ENCODE measurements around the gene CHI3L1.

Gene CHI3L1

DNA sequence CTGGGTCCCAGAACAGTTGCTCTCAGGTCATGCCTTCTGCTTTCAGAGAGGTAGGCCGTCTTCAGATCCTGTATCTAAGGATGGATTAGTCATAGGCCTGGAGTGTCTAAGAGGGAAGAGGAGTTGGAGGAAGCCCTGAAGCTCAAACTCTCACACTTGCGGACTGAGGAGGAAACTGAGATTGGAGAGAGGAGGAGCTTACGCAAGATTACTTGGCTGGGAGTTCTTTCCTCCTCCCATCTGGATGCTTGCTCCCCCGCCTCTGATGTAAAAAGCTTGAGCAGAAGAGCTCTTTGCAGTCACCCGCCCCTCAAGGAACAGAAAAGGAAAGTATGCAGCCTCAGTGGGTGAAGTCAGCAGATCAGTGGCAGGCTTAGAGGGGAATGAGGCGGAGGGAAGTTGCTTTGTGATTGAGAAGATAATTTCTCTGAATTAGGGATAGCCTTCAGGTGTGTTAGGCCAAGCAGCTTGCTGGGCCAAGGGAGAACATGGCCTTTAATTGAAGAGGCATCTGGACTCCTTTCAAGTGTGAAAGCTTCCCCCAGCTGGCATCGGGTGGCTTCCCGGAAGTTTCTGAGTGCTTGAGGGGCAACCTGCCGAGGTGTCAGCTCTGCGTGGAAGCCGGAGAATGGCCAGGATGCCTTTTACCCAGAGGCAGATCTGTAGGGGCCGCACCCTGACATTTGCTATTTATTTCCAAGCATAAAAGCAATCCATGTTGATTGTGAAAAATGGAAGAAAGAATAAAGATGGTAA lies 52.4 kb downstream of the CHI3L1 start:
- DNase-seq (ENCODE audit: low read depth) = no peak

DNA sequence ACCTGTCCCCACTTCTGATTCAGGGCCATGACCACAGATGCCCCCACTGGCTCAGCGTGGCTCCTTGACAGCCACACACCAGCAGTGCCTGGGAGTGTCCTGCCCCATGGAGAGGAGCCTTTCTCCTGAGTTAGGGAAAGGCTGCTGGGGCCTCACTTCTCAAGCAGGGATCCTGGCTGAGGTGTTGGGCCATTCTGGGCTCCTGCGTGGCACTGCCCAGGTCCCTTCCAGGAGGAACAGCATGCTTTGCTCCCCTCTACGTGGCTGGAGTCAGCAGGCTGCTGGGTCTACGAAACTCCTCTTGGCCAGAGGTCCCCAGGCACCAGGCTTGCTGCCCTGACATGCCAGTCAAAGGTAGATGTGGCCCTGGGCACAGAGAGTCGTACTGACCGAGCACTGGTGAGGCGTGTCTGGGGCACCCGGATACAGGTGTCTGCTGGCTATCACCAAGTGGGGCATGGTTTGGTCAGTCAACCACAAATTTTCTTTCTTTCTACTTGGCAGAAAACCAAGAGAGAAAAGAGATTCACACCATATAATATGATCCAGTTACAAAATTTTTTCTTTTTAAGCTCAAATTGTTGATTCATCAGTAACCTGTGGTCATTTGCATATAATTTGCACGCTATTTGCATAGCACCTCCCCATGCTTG lies 54.8 kb downstream of the CHI3L1 start:
- no peak for DNase-seq (ENCODE audit: low read depth)

DNA sequence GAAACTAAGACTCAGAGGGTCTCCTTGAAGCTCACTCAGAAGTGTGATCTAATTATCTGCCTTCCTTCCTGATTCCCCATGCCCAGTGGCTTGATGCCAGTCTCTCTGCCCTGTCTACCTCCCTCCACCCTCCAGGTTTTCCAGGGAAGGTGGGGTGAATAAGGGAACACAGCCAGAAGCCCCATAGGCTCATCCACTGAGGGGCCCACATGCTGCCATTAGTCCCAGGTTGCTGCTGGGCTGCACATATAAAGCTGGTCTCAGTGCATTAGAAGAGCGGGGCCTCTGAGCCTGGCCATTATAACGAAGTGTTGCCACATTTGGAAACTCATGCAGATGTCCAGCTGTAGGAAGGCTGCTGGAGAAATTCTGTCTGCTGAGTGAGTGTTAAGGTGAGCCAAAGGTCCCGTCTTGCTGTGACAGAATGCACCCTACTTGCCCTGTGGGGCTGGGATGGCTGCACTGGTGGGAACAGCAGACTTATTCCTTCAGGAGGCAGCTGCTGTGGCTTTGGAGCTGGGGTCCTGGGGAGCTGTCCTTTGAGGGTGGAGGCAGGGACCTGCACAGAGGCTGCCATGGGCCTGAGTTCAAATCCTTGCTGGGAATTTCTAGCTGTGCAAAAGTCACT lies 56.0 kb downstream of the CHI3L1 start:
- no peak for DNase-seq (ENCODE audit: low read depth)

DNA sequence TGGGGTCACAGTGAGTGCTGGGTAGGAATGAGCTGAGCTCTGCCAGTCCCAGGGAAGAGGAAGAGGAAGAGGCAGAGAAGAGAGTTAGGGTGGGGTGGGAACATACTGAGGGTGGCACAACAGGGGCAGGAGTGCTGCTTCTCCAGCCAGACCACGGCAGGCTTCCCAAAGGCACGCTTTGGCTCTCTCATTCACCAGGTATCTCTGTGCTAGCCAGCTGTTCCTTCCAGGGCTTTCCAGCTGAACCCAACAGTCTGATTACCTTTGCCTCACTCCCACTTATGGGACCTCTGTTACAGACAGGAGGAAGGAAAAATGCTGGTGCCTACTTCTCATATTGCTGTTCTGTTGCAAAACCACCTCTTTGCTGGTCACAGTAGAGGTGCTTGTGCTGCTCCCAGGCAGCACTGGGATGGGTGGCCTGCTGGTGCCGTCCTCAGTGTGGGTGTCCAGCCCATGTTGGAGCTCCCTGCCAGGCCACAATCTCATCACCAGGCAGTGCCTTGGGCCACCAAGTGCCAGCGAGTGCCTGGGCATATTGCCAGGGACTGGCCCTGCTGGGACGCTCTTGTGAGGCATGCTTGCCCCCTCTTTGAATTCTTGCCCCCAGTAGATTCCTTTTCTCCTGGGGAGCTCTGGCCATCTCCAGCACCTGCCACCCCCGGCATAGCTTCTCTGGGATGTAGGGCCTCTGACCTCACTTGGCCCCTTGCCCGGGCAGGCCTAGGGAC lies 56.8 kb downstream of the CHI3L1 start:
- DNase-seq (ENCODE audit: low read depth) = no peak

All from HS-27A (cell line).